A549 treated with Hydrocortisone at 1 μM for 4 hours (cell line): ENCODE data around the gene ZMYND10. TPM values are rescaled to one million over a fixed set of nuclear protein-coding genes. Genes with fewer than 3 reads are reported as not detected.

Experiments
- total RNA-seq: library from RNA; stranded (reverse); fragments of 200-300 nt; extraction: Qiagen RNA extraction; gene quantifications from 5 replicates; pipeline ENCODE4 v1.2.3, GENCODE V29; 2022

ZMYND10 gene
- total RNA-seq, result 0.79 to 1.7 TPM (median 1.1 TPM) in 5 replicates

GRCh38 chr3:50345586-50346234 is at the start of gene ZMYND10:
Gene ZMYND10, minus strand, starts transcription at chr3:50345732. Its CDS starts 153 bp downstream, at chr3:50345579.

GRCh38 chr3:50358911-50359759 is 13.6 kb upstream of the ZMYND10 start, which contains the start of gene TMEM115:
Gene TMEM115, minus strand, starts transcription at chr3:50359521. Its CDS starts 458 bp downstream, at chr3:50359063.

GRCh38 chr3:50350527-50351322 is 5.2 kb upstream of the ZMYND10 start, which contains the start of the genes CYB561D2 and NPRL2:
Gene CYB561D2, plus strand, starts transcription at chr3:50350862. Its CDS starts 572 bp downstream, at chr3:50351434.
Gene NPRL2, minus strand, starts transcription at chr3:50350775. Its CDS starts 123 bp downstream, at chr3:50350652.

GRCh38 chr3:50340448-50341329 is 4.8 kb downstream of the ZMYND10 start, which contains the start of gene RASSF1:
Gene RASSF1, minus strand, starts transcription at chr3:50340836. Its CDS starts 31 bp downstream, at chr3:50340805.

GRCh38 chr3:50327943-50328691 is 17.4 kb downstream of the ZMYND10 start, which contains the start of gene TUSC2:
Gene TUSC2, minus strand, starts transcription at chr3:50328223. Its CDS starts 124 bp downstream, at chr3:50328099.

GRCh38 chr3:50322386-50323091 is 23.0 kb downstream of the ZMYND10 start, which contains the start of gene HYAL2:
Gene HYAL2, minus strand, starts transcription at chr3:50322745. Its CDS starts 2,256 bp downstream, at chr3:50320489.

GRCh38 chr3:50303013-50303815 is 42.3 kb downstream of the ZMYND10 start, which contains the start of gene HYAL1:
Gene HYAL1, minus strand, starts transcription at chr3:50303574. Its CDS starts 618 bp downstream, at chr3:50302956.

GRCh38 chr3:50298836-50299637 is 46.5 kb downstream of the ZMYND10 start, which contains the start of the genes HYAL3 and NAA80:
Gene HYAL3, minus strand, starts transcription at chr3:50299405. Its CDS starts 3,803 bp downstream, at chr3:50295602.
Gene NAA80, minus strand, starts transcription at chr3:50299405. Its CDS starts 1,942 bp downstream, at chr3:50297463.

GRCh38 chr3:50292159-50293078 is 53.1 kb downstream of the ZMYND10 start, which contains the start of gene IFRD2:
Gene IFRD2, minus strand, starts transcription at chr3:50292429. Its CDS starts 155 bp downstream, at chr3:50292274.

Other genes with a start within 250 kb of the ZMYND10 start
- gene SEMA3F, start 190.4 kb downstream of the ZMYND10 start, total RNA-seq, result 12.7 to 20.4 TPM (median 16.9 TPM) in 5 replicates
- 0.21 TPM in 1 of 5 replicates, not detected in the others for gene GNAT1, start 154.1 kb downstream of the ZMYND10 start, total RNA-seq
- gene SLC38A3, start 140.5 kb downstream of the ZMYND10 start, total RNA-seq, result 0.10 to 0.12 TPM (median 0.12 TPM) in 3 of 5 replicates, not detected in the others
- 40.7 to 48.2 TPM (median 44.0 TPM) in 5 replicates for gene GNAI2, start 109.5 kb downstream of the ZMYND10 start, total RNA-seq
- 6.0 to 9.4 TPM (median 6.2 TPM) in 5 replicates for gene SEMA3B, start 76.6 kb downstream of the ZMYND10 start, total RNA-seq
- 0.07 to 0.10 TPM in 2 of 5 replicates, not detected in the others for gene LSMEM2, start 66.6 kb downstream of the ZMYND10 start, total RNA-seq
- gene IFRD2, start 53.3 kb downstream of the ZMYND10 start, total RNA-seq, result 74.0 to 96.1 TPM (median 89.5 TPM) in 5 replicates
- gene HYAL3, start 46.3 kb downstream of the ZMYND10 start, total RNA-seq, result 7.6 to 9.9 TPM (median 8.9 TPM) in 5 replicates
- 4.4 to 7.6 TPM (median 6.9 TPM) in 5 replicates for gene NAA80, start 46.3 kb downstream of the ZMYND10 start, total RNA-seq
- gene HYAL1, start 42.2 kb downstream of the ZMYND10 start, total RNA-seq, result 0.30 to 0.69 TPM (median 0.47 TPM) in 5 replicates
- gene HYAL2, start 23.0 kb downstream of the ZMYND10 start, total RNA-seq, result 25.0 to 32.7 TPM (median 30.7 TPM) in 5 replicates
- 23.4 to 39.4 TPM (median 37.3 TPM) in 5 replicates for gene TUSC2, start 17.5 kb downstream of the ZMYND10 start, total RNA-seq
- 16.8 to 20.2 TPM (median 19.1 TPM) in 5 replicates for gene RASSF1, start 4.9 kb downstream of the ZMYND10 start, total RNA-seq
- gene NPRL2, start 5.0 kb upstream of the ZMYND10 start, total RNA-seq, result 12.2 to 13.4 TPM (median 13.4 TPM) in 5 replicates
- gene CYB561D2, start 5.1 kb upstream of the ZMYND10 start, total RNA-seq, result 14.2 to 21.5 TPM (median 19.1 TPM) in 5 replicates
- 42.7 to 49.1 TPM (median 47.0 TPM) in 5 replicates for gene TMEM115, start 13.8 kb upstream of the ZMYND10 start, total RNA-seq
- 0.48 to 0.61 TPM (median 0.59 TPM) in 5 replicates for gene CACNA2D2, start 157.9 kb upstream of the ZMYND10 start, total RNA-seq
- gene C3orf18, start 222.0 kb upstream of the ZMYND10 start, total RNA-seq, result 2.0 to 2.6 TPM (median 2.3 TPM) in 5 replicates
- 4.9 to 7.0 TPM (median 6.2 TPM) in 5 replicates for gene HEMK1, start 223.8 kb upstream of the ZMYND10 start, total RNA-seq